H1 (cell line): ENCODE data around the gene TMEM271.

ENCODE experiments used
- CREB1 ChIP-seq: IDR thresholded peaks from 2 replicates; pipeline ENCODE4 v1.6.1; 2012; ENCODE audit warnings: inconsistent platforms
- CTCF ChIP-seq, 3 experiments: IDR thresholded peaks; 1 replicate in 2 of 3; 2 replicates in 1 of 3; pipeline versions ENCODE4 v1.5.1 to v1.6.1; 2011; ENCODE audit warnings: low read length in 3 of 3, mild to moderate bottlenecking in 3 of 3, inconsistent platforms in 2 of 3, low read depth in 1 of 3, moderate library complexity in 1 of 3; ENCODE audit not compliant: insufficient read depth in 1 of 3; ENCODE audit errors: control extremely low read depth in 1 of 3
- FOSL1 ChIP-seq: IDR thresholded peaks from 2 replicates; pipeline ENCODE4 v1.6.1; 2011; ENCODE audit warnings: mild to moderate bottlenecking, low read depth, low read length, moderate library complexity; ENCODE audit not compliant: insufficient read depth
- SP1 ChIP-seq: IDR thresholded peaks from 2 replicates; pipeline ENCODE4 v1.6.1; 2011; ENCODE audit warnings: low read depth, low read length

GRCh38 chr4:609400-610050 is 33.4 kb upstream of the TMEM271 start:
- TF ChIP-seq CTCF (IDR thresholded peaks at IDR 0.05; ENCODE audit: control extremely low read depth in 1 of 3, insufficient read depth in 1 of 3, low read depth in 1 of 3, low read length in 3 of 3): peak in 1 of 3 experiments; percentile 1; a peak in 1 of 4 replicates
- TF ChIP-seq FOSL1: no peak
- no peak for TF ChIP-seq CREB1
- no peak for TF ChIP-seq SP1
